CD4-positive, CD25-positive, alpha-beta regulatory T cell (primary cell): ENCODE data around the gene HOXB9. TPM values are rescaled to one million over a fixed set of nuclear protein-coding genes. Genes with fewer than 3 reads are reported as not detected.

Experiments
- ATAC-seq, 2 donors: fragments of 150-1000 bp; cut with Tn5 transposase; one replicate each; pipeline ENCODE4 v1.10.0; 2021; ENCODE audit warnings: low read depth in 2 of 2, moderate number of reproducible peaks in 2 of 2, moderate library complexity in 1 of 2
- DNase-seq, 3 donors: peaks; one replicate each; pipeline versions ENCODE4 v3.0.0 to v3.0.0-alpha.2; 2012 to 2022; ENCODE audit warnings: mixed read lengths in 1 of 3
- H3K27ac ChIP-seq: one replicate; pipeline ENCODE4 v1.7.0; 2013; ENCODE audit warnings: mild to moderate bottlenecking, low read length; ENCODE audit not compliant: insufficient read depth, poor library complexity, severe bottlenecking
- H3K27me3 ChIP-seq: one replicate; pipeline ENCODE4 v1.7.0; 2013; ENCODE audit warnings: low read length; ENCODE audit not compliant: control insufficient read depth, insufficient read depth
- H3K36me3 ChIP-seq: one replicate; pipeline ENCODE4 v1.7.0; 2013; ENCODE audit warnings: mild to moderate bottlenecking, low read length, moderate library complexity; ENCODE audit not compliant: control insufficient read depth, insufficient read depth
- H3K4me1 ChIP-seq: 2 replicates; pipeline ENCODE4 v1.7.0; 2013; ENCODE audit warnings: mild to moderate bottlenecking, low read length; ENCODE audit not compliant: insufficient read depth, control insufficient read depth, poor library complexity, severe bottlenecking
- H3K4me3 ChIP-seq: one replicate; pipeline ENCODE4 v1.7.0; 2013; ENCODE audit warnings: low read depth, mild to moderate bottlenecking, low read length, moderate library complexity
- H3K9me3 ChIP-seq, 2 experiments: 1 replicate in 1 of 2; 2 replicates in 1 of 2; pipeline ENCODE4 v1.7.0; 2013; ENCODE audit warnings: low read length in 2 of 2, mild to moderate bottlenecking in 1 of 2, moderate library complexity in 1 of 2; ENCODE audit not compliant: control insufficient read depth in 2 of 2
- H3K27ac Mint-ChIP-seq, 3 donors: one replicate each; pipeline ENCODE4 v1.8.0; 2020 to 2022; ENCODE audit warnings: mild to moderate bottlenecking in 3 of 3, mixed read lengths in 3 of 3, moderate library complexity in 2 of 3
- H3K27me3 Mint-ChIP-seq: one replicate; pipeline ENCODE4 v1.8.0; 2022; ENCODE audit warnings: mild to moderate bottlenecking, mixed read lengths
- H3K36me3 Mint-ChIP-seq: one replicate; pipeline ENCODE4 v1.8.0; 2020; ENCODE audit warnings: mixed read lengths
- H3K4me1 Mint-ChIP-seq, 4 donors: one replicate each; pipeline ENCODE4 v1.8.0; 2020 to 2022; ENCODE audit warnings: mixed read lengths in 4 of 4, mild to moderate bottlenecking in 1 of 4
- H3K4me3 Mint-ChIP-seq, 4 donors: one replicate each; pipeline ENCODE4 v1.8.0; 2020 to 2022; ENCODE audit warnings: mild to moderate bottlenecking in 4 of 4, mixed read lengths in 4 of 4, moderate library complexity in 3 of 4
- H3K9me3 Mint-ChIP-seq, 7 donors: one replicate each; pipeline ENCODE4 v1.8.0; 2020 to 2022; ENCODE audit warnings: mixed read lengths in 7 of 7, mild to moderate bottlenecking in 3 of 7, moderate library complexity in 2 of 7
- polyA plus RNA-seq, 4 donors: library from polyadenylated mRNA; unstranded; fragments of 300-500 nt; fragmentation: Illumina TruSeq; gene quantifications; one replicate each; pipeline ENCODE4 v1.2.3, GENCODE V29; 2021
- total RNA-seq: library from RNA; stranded (reverse); gene quantifications from one replicate; pipeline ENCODE4 v1.2.3, GENCODE V29; 2022

Gene HOXB9
- total and polyA plus RNA-seq, 5 donors from 2014 or later, result 0.25 TPM; not detected in 4

GRCh38 chr17:48647103-48647962 lies 21.2 kb upstream of the HOXB9 start:
- peaks cover 5 to 39% (median 16%) of the 10 kb centered on the region in 4 donors for H3K4me1 Mint-ChIP-seq
- no peak overlapping the region for H3K27ac Mint-ChIP-seq
- no peaks in the 10 kb centered on the region for H3K36me3 ChIP-seq
- H3K9me3 ChIP-seq, result no peaks in the 10 kb centered on the region
- no peak overlapping the region for H3K27ac ChIP-seq
- DNase-seq (no peak), ATAC-seq (no peak)
- peaks cover 0 to 2% (median 0%) of the 10 kb centered on the region in 7 donors for H3K9me3 Mint-ChIP-seq
- peaks cover 36% of the 10 kb centered on the region for H3K27me3 ChIP-seq
- H3K27me3 Mint-ChIP-seq, result peaks cover 81% of the 10 kb centered on the region
- H3K4me3 Mint-ChIP-seq, result peak overlapping the region; percentile 46 to 93 (median 89)
- no peaks in the 10 kb centered on the region for H3K36me3 Mint-ChIP-seq
- peaks cover 20% of the 10 kb centered on the region for H3K4me1 ChIP-seq
- H3K4me3 ChIP-seq, result peak overlapping the region; percentile 80

DNA sequence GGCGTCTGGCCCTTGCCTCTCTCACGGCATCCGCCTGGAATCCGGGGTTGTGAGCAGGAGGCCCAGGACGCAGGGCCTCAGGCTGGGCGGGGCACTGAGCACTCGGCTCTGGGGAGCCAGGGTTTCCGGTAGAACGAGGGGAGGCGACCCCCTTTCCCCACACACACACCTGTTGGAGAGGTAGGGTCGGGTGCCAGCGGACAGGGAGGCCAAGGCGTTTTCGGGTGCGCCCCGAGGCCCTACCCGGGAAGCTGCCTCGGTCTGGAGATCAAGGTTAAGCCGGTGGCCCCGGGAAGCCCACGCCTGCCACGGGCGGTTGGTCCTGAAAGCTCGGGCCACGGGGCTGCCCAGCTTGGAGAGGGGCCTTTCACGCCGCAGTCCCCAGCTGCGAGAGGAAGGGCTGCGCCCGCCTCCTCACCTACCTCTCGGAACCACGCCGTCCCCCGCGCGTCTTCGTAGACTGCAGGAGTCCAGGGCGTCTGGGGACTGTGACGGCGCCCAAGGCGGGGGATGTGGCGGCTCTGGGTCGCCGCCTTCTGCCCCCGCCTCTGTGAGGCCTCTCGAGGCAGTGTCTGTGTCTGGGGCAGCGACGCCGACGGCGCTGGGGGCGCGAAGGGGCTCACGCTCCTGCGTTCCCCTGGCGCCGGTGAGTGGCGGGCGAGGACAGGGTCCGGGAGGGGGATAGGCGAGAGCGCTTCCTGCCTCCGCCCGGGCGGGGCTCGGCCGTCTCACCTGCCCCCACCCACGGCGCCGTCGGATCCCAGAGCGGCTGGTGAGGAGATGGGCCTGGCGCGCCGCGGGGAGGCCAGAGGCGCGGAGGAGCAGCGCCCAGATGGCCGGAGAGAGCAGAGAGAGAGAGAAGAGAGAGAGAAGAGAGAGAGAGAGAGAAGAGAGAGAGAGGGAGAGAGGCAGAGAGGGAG lies 20.3 kb upstream of the HOXB9 start:
- Histone ChIP-seq H3K4me1 (peaks cover 29% of the 10 kb centered on the region), H3K4me3 (no peak overlapping the region), H3K9me3 (no peaks in the 10 kb centered on the region), H3K27me3 (peaks cover 36% of the 10 kb centered on the region), H3K36me3 (no peaks in the 10 kb centered on the region), H3K27ac (no peak overlapping the region)
- Mint-ChIP-seq H3K27me3 (peaks cover 84% of the 10 kb centered on the region), H3K9me3 (peaks cover 0 to 2% (median 0%) of the 10 kb centered on the region in 7 donors), H3K4me1 (peaks cover 0 to 38% (median 18%) of the 10 kb centered on the region in 4 donors), H3K27ac (no peak overlapping the region), H3K36me3 (no peaks in the 10 kb centered on the region), H3K4me3 (peak overlapping the region; percentile 69 to 93 (median 89))
- ATAC-seq, result peak; percentile 57 to 60
- peak in 1 of 3 donors; percentile 30 for DNase-seq

DNA sequence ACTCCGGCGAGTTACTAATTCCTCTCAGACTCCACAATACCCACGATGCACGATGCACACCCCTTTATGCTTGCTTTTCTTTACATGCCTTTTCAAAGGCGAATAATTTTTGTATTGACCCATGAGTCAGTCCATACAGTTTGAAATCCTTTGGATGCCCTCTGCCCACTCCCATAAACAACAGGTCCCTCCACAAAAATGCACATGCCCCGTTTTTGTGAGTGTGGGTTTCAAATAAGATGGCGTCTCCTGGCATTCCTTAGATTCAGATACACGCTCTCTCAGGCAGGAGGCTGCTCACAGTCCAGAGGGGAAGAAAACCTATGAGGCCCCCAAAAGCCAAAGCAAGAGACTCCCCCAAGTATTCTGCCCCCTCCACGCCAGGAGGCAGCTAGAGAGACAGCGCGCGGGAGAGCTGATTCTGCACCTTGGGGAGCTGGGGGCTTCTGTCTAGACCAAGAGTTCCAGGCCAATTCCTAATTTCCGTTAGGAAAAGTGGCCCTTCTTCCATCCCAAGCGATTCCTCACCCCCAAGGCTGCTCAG lies 19.6 kb upstream of the HOXB9 start:
- no peak for DNase-seq
- Histone ChIP-seq H3K4me1 (peaks cover 29% of the 10 kb centered on the region), H3K27ac (no peak overlapping the region), H3K4me3 (no peak overlapping the region), H3K27me3 (peaks cover 43% of the 10 kb centered on the region), H3K9me3 (no peaks in the 10 kb centered on the region), H3K36me3 (no peaks in the 10 kb centered on the region)
- peak overlapping the region; percentile 50 to 85 (median 74) for H3K4me3 Mint-ChIP-seq
- no peaks in the 10 kb centered on the region for H3K36me3 Mint-ChIP-seq
- H3K27me3 Mint-ChIP-seq, result peaks cover 92% of the 10 kb centered on the region
- no peak for ATAC-seq
- H3K9me3 Mint-ChIP-seq, result peaks cover 0 to 2% (median 0%) of the 10 kb centered on the region in 7 donors
- peaks cover 0 to 42% (median 21%) of the 10 kb centered on the region in 4 donors for H3K4me1 Mint-ChIP-seq
- H3K27ac Mint-ChIP-seq, result no peak overlapping the region

GRCh38 chr17:48644910-48645557 lies 18.9 kb upstream of the HOXB9 start:
- peaks cover 29% of the 10 kb centered on the region for H3K4me1 ChIP-seq
- Mint-ChIP-seq H3K27ac (no peak overlapping the region), H3K4me3 (peak overlapping the region; percentile 50 to 85 (median 74)), H3K27me3 (peaks cover 95% of the 10 kb centered on the region), H3K36me3 (no peaks in the 10 kb centered on the region), H3K9me3 (peaks cover 0 to 2% (median 0%) of the 10 kb centered on the region in 7 donors), H3K4me1 (peaks cover 0 to 42% (median 21%) of the 10 kb centered on the region in 4 donors)
- H3K27me3 ChIP-seq, result peaks cover 49% of the 10 kb centered on the region
- no peaks in the 10 kb centered on the region for H3K9me3 ChIP-seq
- no peak overlapping the region for H3K4me3 ChIP-seq
- H3K36me3 ChIP-seq, result no peaks in the 10 kb centered on the region
- DNase-seq, result no peak
- ATAC-seq, result no peak
- H3K27ac ChIP-seq, result no peak overlapping the region

- H3K27ac ChIP-seq, result no peak overlapping the region
- DNase-seq (no peak), ATAC-seq (no peak)
- peaks cover 29% of the 10 kb centered on the region for H3K4me1 ChIP-seq
- Mint-ChIP-seq H3K27ac (no peak overlapping the region), H3K9me3 (peaks cover 0 to 2% (median 0%) of the 10 kb centered on the region in 7 donors), H3K4me1 (peaks cover 0 to 42% (median 21%) of the 10 kb centered on the region in 4 donors), H3K36me3 (no peaks in the 10 kb centered on the region), H3K4me3 (peak overlapping the region in 2 of 4 donors; percentile 6 to 67), H3K27me3 (peaks cover 95% of the 10 kb centered on the region)
- H3K27me3 ChIP-seq, result peaks cover 49% of the 10 kb centered on the region
- H3K4me3 ChIP-seq, result no peak overlapping the region
- H3K36me3 ChIP-seq, result no peaks in the 10 kb centered on the region
- no peaks in the 10 kb centered on the region for H3K9me3 ChIP-seq
Observed at GRCh38 chr17:48644159-48644558, 18.0 kb upstream of the HOXB9 start.

DNA sequence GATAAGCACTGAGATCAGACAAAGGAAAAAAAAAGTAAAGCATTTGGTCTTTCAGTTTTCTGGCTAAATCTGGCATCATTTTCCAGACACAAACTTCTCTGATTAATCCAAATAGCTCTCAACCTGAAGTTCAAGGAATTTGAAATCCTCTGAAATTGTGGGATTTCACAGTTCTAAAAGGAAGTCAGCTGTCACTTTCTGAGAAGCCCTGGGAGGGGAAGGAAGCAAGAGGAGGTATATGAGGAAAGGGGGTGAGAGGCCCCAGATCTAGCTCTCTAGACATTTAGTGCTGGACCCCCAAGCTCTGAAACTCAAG lies 17.5 kb upstream of the HOXB9 start:
- Histone ChIP-seq H3K27me3 (peaks cover 51% of the 10 kb centered on the region), H3K36me3 (no peaks in the 10 kb centered on the region), H3K9me3 (no peaks in the 10 kb centered on the region), H3K27ac (no peak overlapping the region), H3K4me3 (no peak overlapping the region), H3K4me1 (peaks cover 29% of the 10 kb centered on the region)
- Mint-ChIP-seq H3K27me3 (peaks cover 96% of the 10 kb centered on the region), H3K9me3 (peaks cover 0 to 2% (median 0%) of the 10 kb centered on the region in 7 donors), H3K36me3 (no peaks in the 10 kb centered on the region), H3K4me1 (peaks cover 0 to 42% (median 21%) of the 10 kb centered on the region in 4 donors), H3K27ac (no peak overlapping the region), H3K4me3 (peak overlapping the region in 1 of 4 donors; percentile 73)
- ATAC-seq (no peak), DNase-seq (no peak)
